SHP77 treated with DMSO at 0.1 percent for 48 hours (cell line): ENCODE results near the gene SMARCD1.

Source experiments
- DNase-seq: peaks from one replicate; lab custom pipeline; 2025; lab: John Stamatoyannopoulos, UW

The SMARCD1 gene

DNA sequence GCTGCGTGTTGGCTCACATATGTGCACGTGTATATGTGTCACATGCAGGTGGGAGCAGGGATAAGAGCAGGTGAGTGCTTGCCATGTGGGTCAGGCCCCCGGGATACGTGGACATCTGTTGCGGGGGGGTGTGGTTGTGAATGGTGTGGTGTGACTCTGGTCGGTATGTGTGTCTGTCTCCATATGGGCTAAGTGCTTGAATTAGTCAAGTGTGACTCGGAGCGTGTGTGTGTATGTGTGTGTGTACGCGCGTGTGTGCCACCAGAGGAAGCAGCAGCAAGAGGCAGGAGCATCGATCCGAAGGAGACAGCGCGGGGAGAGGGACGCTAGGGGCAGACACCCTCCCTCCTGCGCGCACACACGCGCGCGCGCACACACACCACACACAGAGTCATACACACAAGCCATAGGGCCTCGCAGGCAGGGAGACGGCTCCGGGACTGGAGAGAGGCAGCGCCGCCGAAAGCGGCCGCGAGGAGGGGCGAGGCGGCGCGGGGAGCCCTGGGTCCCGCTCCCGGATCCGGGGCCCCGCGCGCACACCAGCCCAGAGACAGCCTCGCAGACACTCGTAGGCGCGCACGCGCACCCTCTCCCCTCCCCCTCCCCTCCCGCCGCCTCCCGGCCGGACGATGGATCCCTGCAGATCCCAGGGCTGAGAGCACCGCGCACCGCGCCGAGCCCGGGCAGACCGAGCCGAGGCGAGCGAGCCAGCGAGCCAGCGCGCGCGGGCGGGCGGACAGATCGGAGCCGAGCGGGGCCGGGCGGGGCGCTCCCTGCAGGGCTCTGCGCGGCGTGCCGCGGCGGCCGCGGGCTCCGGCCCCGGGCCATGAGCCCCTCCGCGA, 27.9 kb upstream of the SMARCD1 start, which contains the start of gene ASIC1:
ASIC1 (plus strand) TSS at position 597 of the 842 bp plus-strand sequence. CDS start 1,171 bp downstream, outside the sequence.
- DNase-seq: no peak

DNA sequence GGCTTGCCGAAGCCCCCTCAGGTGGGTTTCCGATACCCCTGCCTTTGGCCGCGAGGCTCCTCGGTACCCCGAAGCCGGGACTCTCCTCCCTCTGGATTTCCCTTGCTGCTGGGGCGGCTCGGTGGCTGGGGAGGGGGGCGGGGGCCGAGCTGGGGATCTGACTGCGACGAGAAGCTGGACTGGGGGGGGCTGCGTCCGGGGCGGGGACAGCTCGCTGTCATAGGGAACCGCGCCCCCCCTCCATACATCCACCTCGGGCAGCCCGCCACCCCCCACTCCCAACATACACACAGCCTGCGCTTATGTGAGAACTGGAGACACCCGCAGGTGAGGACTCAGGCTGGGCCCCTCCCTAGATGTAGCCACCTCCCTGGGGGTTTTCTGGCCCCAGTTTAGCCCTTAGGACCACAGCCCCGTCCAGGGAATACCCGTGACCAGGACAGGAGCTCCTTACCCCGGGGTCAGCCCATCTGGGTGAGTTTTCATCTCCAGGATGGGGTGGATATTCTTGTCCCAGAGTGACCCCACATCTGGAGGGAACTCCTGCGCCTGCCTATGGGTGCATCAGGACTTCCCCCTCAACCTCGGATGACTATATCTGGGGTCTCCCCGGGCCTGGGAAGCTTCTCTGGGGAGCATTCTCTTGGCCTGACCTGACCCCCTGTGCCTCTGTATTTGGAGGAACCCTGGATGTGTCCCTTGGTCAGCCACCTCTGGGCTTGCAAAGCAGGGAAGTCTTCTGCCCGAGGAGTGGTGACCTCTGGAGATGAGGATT, 27.1 kb upstream of the SMARCD1 start:
- no peak for DNase-seq

DNA sequence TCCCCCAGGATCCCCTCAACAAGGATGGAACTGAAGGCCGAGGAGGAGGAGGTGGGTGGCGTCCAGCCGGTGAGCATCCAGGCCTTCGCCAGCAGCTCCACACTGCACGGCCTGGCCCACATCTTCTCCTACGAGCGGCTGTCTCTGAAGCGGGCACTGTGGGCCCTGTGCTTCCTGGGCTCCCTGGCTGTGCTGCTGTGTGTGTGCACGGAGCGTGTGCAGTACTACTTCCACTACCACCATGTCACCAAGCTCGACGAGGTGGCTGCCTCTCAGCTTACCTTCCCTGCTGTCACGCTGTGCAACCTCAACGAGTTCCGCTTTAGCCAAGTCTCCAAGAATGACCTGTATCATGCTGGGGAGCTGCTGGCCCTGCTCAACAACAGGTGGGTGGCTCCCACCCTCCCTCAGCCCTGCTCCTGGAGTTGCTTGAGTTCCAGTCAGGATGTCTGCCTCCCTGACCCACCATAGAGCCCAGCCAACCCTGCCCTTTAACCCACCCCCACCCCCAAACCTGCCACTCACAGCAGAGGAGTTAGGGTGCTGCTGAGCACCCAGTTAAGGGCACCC, 26.3 kb upstream of the SMARCD1 start:
- DNase-seq: no peak

DNA sequence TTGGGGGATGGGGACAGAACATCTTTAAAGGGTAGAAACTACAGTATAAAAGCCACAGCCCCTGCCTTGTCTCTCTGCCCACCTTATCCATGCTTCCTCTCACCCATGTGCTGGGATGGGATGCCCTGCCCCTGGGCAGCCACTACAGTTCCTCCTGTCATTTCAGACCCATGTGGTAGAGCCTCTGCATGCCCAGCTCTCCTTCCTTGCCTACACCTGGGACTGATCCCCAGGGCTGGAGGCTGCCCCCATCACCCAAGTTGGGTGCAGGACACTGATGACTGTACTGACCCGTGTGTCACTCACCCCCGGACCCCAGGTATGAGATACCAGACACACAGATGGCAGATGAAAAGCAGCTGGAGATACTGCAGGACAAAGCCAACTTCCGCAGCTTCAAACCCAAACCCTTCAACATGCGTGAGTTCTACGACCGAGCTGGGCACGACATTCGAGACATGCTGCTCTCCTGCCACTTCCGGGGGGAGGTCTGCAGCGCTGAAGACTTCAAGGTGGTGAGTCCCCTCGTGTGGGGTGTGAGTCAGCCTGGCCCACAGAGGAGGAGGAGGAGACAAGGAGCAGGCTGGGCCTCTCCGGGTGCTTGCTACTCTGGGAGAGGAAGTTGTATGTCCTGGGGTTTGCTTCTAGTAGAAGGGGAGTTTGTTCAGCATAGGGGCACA, 25.6 kb upstream of the SMARCD1 start:
- DNase-seq: no peak

DNA sequence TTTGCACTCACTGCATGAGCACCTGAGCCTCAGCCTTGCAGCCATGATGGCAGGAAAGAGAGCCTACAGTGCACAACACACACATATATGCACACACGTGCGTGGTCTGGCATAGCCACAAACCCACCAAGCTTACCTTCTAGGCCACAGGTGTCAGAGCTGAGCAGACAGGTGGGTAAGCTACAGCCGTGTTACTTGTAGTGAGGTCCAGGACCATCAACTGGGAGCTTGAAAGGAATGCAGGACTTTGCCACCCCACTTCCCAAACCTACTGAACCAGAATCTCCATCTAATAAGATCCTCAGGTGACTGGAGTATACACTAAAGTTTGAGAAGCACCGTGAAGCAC, 25.0 kb upstream of the SMARCD1 start:
- no peak for DNase-seq

DNA sequence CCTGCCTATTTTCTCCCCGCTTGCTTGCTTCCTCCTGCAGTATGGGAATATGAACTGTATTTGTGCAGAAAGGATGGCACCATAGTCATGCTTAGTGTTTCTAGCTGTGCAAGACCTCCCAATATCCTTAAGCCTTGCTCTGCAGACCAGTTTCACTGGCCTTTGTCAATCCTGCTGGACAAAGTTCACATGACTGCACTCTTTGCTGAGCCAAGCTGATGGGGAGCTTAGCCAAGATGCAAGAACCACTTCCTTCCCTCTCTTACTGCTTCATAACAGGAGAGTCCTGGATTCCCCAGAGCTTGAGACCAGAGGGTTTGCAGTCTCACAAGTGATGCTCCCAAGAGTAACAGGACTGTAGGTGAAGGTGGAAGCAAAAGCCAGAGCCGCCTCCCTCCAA, 24.0 kb upstream of the SMARCD1 start:
- DNase-seq: no peak

DNA sequence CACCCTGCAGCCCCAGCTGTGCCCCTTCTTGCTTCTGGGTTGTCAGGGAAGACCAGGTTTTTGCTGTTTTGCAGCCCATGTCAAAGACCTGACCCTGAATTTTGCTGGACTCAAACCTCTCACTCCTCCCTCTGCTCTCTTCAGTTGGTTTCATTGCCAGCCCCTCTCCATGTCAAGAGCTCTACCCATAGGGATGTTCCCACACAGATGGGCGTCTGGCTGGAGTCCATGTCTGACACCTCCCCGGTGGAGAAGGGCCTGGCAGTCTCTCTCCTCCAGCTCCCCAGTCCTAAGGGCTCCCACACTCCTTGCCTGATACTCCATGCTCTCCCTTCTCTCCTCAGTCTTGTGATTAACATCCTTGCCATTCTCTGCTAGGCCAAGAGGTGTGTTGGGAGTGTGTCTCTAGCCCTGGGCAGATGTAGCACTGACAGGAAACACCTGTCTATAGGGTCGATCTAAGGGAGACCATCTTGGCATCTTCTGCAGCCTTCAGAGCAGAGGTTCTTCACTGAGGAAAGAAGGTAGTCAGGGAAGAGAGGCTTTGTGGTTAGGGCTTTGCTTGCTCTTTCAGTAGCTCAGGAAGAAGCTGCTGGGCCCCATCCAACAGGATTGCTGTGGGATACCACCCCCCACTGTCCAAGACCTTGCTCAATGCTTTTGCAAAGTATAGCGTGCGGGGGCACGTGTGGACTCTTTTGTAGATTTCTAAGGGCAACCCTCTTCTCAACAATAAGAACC, 23.0 kb upstream of the SMARCD1 start:
- no peak for DNase-seq

DNA sequence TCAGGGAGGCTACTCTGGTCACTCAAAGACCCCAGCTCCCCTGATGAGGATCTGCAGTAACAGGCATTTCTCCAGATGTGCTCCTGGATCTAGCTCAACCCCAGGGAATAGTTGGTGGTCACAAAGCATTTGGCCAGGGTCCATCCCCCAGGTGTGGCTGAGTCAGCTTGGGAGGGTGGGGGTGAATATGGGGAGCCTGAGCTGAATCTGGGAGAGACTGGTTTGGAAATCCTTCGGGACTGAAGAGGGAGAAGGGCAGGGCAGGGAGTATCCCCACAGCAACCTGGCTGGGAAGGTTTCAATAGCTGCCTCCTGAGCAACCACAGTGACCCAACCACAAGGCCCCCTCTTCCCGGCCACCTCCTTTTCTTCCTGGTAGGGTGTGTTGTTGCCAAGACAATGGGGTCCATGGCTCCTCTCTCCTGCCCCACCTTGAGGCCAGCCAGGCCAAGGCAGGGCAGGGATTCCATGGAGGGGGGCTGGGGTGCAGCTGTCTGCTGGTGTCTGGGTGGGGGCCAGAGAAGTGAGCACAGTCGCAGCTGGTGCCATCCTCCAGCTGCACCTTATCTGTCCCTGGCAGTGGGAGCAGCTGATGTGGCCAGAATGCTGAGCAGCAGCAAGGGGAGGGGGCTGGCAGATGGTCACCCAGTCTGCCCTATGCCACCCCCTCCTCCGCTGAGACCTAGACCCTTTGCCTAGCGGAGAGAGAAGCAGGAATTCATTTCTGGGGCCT, 22.2 kb upstream of the SMARCD1 start:
- no peak for DNase-seq

DNA sequence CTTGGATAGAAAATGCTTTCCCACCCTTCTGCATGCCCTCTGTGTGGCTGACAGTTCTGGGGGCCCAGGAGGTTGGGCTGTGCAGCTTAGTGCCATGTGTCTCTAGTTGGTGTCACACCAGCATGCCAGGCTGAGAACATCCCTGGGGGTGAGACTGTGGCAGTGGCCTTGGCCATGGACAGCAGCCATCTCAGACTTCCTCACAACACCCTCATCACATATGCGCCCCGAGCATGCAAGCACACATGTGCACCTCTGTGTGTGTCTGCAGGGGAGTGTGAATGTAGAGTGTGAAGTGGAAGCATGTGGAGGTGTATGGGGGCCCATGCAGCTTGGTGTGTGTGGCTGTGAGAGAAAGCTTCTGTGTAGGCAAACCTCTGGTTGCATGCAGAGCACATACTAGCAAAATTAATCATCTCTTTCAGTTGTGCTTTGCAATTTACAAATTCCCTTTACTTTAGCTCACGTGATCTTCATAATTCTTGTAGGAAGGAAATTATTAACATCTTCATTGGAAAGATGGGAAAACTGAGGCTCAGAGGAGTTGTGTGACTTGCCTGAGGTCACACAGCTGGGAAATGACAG, 19.3 kb upstream of the SMARCD1 start:
- no peak for DNase-seq

DNA sequence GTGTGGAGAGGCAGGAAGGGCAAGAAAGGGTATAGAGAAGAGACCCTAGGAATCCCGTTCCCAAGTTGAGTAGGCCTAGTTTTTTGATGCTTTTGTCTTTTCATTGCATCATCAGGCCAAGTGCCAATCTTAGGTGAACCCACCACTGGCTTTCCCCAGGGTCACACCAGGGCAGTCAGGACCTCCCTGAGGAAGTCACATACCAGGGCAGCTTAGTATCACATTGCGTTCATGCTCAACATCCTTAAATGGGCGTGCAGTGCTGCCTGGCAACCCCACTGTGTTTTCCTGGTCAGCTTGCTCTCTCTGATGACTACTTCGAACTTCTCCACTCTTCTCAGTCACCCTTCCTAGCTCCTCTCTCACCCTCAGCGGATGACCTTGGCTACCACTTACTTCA, 18.7 kb upstream of the SMARCD1 start:
- DNase-seq: no peak

DNA sequence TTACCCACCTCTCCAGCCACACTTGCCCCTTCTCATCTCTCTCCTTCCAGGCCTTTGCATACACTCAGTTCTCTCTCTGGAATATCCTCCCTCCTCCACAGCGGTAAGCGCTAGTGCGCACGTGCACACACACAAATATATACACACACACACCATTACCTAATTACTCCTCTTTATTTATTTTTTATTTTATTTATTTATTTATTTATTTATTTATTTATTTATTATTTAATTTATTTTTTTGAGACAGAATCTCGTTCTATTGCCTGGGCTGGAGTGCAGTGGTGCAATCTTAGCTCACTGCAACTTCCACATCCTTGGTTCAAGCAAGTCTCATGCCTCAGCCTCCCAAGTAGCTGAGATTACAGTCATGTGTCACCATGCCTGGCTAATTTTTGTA, 16.1 kb upstream of the SMARCD1 start:
- DNase-seq: no peak

DNA sequence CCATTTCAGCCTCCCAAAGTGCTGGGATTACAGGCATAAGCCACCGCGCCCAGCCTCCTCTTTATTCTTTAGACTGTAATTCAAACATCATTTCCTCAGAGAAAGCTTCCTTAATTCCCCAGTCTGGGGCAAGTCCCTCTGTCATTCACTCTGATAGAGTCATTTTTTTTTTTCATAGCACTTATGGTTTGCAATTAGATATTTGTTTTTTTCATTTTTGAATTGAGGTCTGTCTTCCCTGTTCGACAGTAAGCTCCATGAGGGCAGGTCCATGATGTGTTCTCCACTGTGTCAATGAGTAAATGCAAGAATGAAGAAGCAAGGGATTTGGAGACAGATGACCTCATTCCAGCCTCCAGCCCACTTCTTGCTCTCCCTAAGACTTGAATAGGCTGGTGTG, 15.6 kb upstream of the SMARCD1 start:
- no peak for DNase-seq

DNA sequence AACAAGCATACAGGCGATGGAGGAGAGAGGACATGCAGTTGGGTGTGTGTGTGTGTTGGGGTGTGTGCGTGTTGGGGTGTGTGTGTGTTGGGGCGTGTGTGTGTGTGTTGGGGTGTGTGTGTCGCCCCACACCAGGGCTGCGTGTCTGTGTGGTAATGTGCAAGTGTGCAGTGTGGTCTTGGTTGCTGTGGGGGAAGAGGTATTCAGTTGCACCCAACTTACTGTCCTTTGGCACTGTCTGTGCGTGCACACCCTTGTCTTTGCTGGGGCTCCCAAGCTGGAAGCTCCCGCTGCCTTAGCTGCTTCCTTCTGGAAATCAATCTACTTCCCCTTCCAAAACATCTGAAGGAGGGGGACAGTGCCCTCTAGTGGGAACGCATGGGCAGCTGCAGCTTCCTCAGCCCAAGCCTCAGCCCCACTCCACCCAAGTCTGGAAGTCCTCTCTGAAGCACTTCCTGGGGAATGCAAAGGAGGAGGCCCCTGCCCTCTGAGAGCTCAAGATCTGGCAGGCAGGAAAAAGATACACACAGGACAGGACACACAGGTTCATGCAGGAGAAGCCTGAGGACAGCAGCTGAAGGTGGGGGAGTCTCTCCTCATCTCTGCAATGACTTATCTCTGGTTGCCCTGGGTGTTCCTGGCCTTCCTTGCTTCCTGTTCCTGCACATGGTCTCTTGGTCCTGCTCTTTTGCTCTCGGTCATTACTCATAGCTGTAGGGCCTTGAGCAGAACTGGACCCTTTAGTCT, 14.7 kb upstream of the SMARCD1 start:
- DNase-seq: peak; percentile 19

DNA sequence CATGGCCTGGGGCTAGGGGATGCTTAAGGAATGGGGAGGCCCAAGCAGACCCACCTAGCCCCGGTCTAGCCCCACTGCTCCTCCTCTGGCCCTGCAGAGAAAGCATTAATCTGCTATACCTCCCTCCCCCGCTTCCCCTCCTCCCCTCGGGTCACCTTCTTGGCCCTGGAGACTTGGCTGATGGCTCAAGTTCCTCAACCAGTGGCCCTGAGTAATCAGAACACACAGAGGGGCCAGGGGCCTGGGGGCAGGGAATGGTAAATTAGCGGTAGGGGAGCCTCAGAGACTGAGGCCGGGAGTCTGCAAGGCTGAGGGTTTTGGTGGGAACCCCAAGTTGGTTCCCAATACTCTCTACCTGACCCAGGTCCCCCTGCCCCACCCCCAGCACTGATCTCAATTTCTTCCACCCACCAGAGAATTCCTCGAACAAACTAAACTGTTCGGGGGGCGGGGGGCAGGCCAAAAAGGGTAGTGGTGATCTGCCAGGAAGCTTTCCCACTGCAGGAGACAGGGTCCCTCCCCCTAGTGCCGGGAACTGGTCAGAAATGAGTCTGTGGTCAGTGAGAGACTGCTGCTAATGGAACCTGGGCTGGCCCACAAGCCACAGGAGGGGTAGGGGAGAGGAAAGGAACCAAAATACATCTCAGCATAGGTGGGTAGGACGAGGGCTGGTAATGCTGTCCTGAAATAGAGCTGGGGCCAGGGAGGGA, 12.8 kb upstream of the SMARCD1 start:
- no peak for DNase-seq

DNA sequence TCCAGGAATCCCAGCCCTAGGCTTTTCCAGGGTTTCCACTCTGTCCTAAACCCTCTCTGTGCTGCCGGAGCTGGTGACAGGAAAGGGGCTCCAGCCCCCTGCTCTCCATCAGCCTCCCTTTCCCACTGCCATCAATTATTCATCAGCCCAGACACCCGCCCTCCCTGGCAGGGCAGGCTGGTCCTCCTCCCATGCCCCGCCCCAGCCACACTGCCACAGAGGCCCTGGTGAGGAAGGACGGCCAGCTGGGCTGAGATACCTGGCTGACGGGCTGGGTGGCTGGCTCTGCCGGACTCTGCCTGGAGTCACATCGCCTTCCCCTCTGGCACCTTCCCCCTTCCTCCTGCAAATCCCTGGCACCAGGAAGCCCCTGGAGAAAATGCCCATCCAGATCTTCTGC, 11.9 kb upstream of the SMARCD1 start:
- no peak for DNase-seq

DNA sequence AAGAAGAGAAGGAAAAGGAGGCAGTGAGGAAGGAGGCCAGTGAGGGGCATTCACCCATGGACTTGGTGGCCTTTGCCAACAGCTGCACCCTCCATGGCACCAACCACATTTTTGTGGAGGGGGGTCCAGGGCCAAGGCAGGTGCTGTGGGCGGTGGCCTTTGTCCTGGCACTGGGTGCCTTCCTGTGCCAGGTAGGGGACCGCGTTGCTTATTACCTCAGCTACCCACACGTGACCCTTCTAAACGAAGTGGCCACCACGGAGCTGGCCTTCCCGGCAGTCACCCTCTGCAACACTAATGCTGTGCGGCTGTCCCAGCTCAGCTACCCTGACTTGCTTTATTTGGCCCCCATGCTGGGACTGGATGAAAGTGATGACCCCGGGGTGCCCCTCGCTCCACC, 11.4 kb upstream of the SMARCD1 start:
- no peak for DNase-seq

DNA sequence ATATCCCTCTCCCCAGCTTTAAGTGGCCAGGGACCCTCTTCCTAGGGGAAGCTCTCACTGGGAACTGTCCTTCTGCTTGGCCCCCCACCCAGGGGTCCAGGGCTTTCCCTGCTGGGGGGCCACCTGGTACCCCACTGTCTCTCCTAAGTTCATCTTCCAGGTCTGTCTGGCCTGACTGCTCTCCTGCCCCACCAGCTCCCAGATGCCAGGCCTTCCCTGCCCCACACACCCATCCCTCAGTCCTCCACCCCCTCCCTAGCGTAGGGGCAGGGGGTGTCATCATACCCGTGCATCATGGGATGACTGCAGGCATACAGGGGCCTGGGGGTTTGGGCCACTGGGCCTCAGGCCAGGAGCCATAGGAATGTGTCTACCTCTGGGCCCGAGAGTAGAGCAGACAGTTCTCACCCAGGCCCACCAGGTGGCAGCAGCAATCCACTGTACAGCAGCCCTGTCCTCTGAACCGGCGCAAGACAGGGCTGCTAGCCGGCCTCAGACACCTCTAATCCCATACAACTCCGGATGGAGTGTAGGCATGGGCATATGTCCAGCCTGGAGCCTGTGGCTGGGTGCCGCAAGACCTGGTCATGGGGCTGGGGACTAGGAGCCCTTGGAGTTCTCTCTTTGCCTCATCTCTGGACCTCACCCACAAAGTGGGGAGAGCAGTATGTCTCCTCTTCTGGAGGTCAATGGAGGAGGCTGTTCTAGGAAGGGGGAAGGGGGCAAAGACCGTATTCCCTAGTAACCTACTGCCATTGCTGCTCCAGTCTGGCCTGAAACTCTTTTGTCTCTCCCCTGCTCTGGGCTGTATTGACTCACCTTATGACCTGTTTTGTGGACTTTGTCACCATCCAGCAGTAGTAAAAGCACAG, 10.0 kb upstream of the SMARCD1 start:
- peak; percentile 37 for DNase-seq

DNA sequence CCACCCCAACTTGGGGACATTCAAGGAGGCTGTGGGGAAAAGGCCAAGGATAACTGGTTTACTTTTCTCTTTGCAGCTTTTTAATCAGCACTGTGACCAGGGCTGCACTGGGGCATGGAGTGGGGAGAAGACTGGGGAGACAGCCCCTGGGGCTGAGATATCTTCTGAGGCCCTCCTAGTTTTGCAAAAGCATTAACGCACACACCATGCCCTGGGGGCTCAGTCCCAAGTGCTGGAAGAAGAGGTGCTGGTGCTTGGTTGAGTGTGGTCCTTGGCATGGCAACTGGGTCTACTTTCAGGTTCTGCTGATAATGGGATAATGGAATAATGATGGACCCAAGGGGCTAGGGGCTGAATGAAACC, 9.4 kb upstream of the SMARCD1 start:
- DNase-seq: no peak
